CD4-positive, alpha-beta T cell treated with Interleukin-4 for 4 hours (primary cell): ENCODE data around the gene PPIF.

Source experiments
- DNase-seq: peaks from one replicate; pipeline ENCODE4 v3.0.0-alpha.2; 2020

The PPIF gene

GRCh38 chr10:79375321-79376077 lies 28.2 kb downstream of the PPIF start:
- no peak for DNase-seq

GRCh38 chr10:79376078-79376628 lies 28.9 kb downstream of the PPIF start:
- no peak for DNase-seq

GRCh38 chr10:79376751-79377556 lies 29.7 kb downstream of the PPIF start:
- no peak for DNase-seq

- no peak for DNase-seq
Measured at GRCh38 chr10:79377557-79378382, 30.5 kb downstream of the PPIF start.

- no peak for DNase-seq
Measured at GRCh38 chr10:79378383-79378646, 31.0 kb downstream of the PPIF start.

- DNase-seq = no peak
Measured at GRCh38 chr10:79378647-79379511, 31.6 kb downstream of the PPIF start.

GRCh38 chr10:79379512-79380124 lies 32.3 kb downstream of the PPIF start:
- DNase-seq = no peak

GRCh38 chr10:79380125-79380945 lies 33.1 kb downstream of the PPIF start:
- DNase-seq = no peak

- no peak for DNase-seq
Measured at GRCh38 chr10:79380946-79381721, 33.9 kb downstream of the PPIF start.

GRCh38 chr10:79381804-79382221 lies 34.5 kb downstream of the PPIF start:
- no peak for DNase-seq

- DNase-seq = no peak
Measured at GRCh38 chr10:79382491-79382941, 35.2 kb downstream of the PPIF start.

GRCh38 chr10:79383974-79384606 lies 36.8 kb downstream of the PPIF start:
- DNase-seq = no peak

- no peak for DNase-seq
Measured at GRCh38 chr10:79384773-79385391, 37.6 kb downstream of the PPIF start.

GRCh38 chr10:79385392-79385795 lies 38.1 kb downstream of the PPIF start:
- DNase-seq = no peak

GRCh38 chr10:79385804-79386531 lies 38.7 kb downstream of the PPIF start:
- DNase-seq = no peak

GRCh38 chr10:79386637-79387465 lies 39.6 kb downstream of the PPIF start:
- no peak for DNase-seq

GRCh38 chr10:79387466-79387973 lies 40.3 kb downstream of the PPIF start:
- no peak for DNase-seq
